ENCODE results near the gene TEX9. TPM values are rescaled to one million over a fixed set of nuclear protein-coding genes. Genes with fewer than 3 reads are reported as not detected.
"Not testable (repeated sequence)": the region's sequence is repeated elsewhere in the genome, so short reads cannot be mapped to it uniquely, and the experiment has no call there.

The TEX9 gene
- total and polyA plus RNA-seq, 5 donors from 2014 or later, result 0.53 to 1.2 (median 0.90) TPM; not detected in 1

DNA sequence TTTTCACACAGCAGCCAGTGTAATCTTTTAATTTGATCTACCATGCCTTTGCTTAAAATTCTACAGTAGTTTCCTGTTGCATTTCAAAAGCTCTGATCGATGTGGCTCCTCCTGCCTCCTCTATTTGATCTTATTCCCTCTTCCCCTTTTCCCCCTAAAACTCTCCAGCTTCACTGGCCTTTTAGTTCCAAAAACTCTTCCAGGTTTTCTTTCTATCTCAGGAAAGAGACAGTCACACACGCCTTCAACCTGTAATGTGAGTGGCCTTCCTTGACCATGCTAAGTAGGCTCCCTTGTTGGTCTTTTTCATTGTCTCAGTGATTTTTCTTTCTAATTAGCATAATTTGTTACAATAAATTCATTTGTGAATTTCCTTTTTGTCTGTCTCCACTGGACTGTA, 985 bp downstream of the TEX9 start:
- Histone ChIP-seq H3K4me3 (ENCODE audit: low read depth, low read length) (peak overlapping the region; percentile 79), H3K36me3 (ENCODE audit: control insufficient read depth, insufficient read depth, low read length) (no peaks in the 10 kb centered on the region), H3K27me3 (ENCODE audit: control insufficient read depth, insufficient read depth, low read length) (peaks cover 30% of the 10 kb centered on the region), H3K9me3 (ENCODE audit: control insufficient read depth in 2 of 2, low read length in 2 of 2) (no peaks in the 10 kb centered on the region), H3K27ac (ENCODE audit: insufficient read depth, low read length, poor library complexity, severe bottlenecking) (no peak overlapping the region), H3K4me1 (ENCODE audit: control insufficient read depth, insufficient read depth, low read length, poor library complexity, severe bottlenecking) (peaks cover 19% of the 10 kb centered on the region)
- Mint-ChIP-seq H3K36me3 (peaks cover 4% of the 10 kb centered on the region), H3K9me3 (peaks cover 0 to 10% (median 2%) of the 10 kb centered on the region in 7 donors), H3K4me3 (peak overlapping the region; percentile 66 to 95 (median 88)), H3K27me3 (peaks cover 69% of the 10 kb centered on the region), H3K4me1 (peaks cover 7 to 18% (median 13%) of the 10 kb centered on the region in 4 donors), H3K27ac (no peak overlapping the region)
- ATAC-seq (ENCODE audit: low read depth in 2 of 2) (no peak), DNase-seq (no peak)

DNA sequence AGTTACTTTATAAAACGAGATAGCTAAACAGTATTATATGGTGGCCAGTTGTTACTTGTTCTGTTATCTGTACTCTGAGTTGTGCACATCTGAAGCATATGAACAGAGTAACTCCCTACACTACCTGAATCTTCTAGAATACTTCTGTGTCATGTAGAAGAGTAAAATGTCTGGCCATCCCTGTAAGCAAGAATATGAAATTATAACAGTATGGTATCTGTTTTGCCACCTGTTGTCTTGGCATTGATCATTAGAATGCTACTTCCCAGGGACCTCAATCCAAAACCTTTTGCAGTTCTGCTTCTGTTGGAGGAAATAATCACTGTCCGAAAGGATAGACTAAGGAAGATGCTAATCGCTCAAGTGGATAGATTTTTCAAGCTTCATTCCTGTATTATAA, 1.9 kb downstream of the TEX9 start:
- peaks cover 7 to 18% (median 13%) of the 10 kb centered on the region in 4 donors for H3K4me1 Mint-ChIP-seq
- ATAC-seq (ENCODE audit: low read depth in 2 of 2), result no peak
- H3K27ac Mint-ChIP-seq, result no peak overlapping the region
- no peak for DNase-seq
- peaks cover 4% of the 10 kb centered on the region for H3K36me3 Mint-ChIP-seq
- peaks cover 68% of the 10 kb centered on the region for H3K27me3 Mint-ChIP-seq
- peaks cover 27% of the 10 kb centered on the region for H3K27me3 ChIP-seq (ENCODE audit: control insufficient read depth, insufficient read depth, low read length)
- H3K9me3 Mint-ChIP-seq, result peaks cover 0 to 6% (median 2%) of the 10 kb centered on the region in 7 donors
- H3K9me3 ChIP-seq (ENCODE audit: control insufficient read depth in 2 of 2, low read length in 2 of 2), result no peaks in the 10 kb centered on the region
- H3K4me3 ChIP-seq (ENCODE audit: low read depth, low read length), result no peak overlapping the region
- no peak overlapping the region for H3K27ac ChIP-seq (ENCODE audit: insufficient read depth, low read length, poor library complexity, severe bottlenecking)
- H3K36me3 ChIP-seq (ENCODE audit: control insufficient read depth, insufficient read depth, low read length), result no peaks in the 10 kb centered on the region
- peak overlapping the region in 1 of 4 donors; percentile 17 for H3K4me3 Mint-ChIP-seq
- peaks cover 19% of the 10 kb centered on the region for H3K4me1 ChIP-seq (ENCODE audit: control insufficient read depth, insufficient read depth, low read length, poor library complexity, severe bottlenecking)

DNA sequence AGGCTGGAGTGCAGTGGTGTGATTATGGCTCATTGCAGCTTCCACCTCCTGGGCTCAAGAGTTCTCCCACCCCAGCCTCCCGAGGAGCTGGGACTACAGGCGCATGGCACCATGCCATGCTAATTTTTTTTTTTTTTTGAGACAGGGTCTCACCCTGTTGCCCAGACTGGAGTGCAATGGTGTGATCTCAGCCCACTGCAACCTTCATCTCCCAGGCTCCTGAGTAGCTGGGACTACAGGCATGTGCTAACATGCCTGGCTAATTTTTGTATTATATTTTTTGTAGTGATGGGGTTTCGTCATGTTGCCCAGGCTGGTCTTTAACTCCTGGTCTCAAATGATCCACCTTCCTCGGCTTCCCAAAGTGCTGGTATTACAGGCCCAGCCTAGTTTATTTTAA, 4.0 kb downstream of the TEX9 start:
- Histone ChIP-seq H3K4me3 (ENCODE audit: low read depth, low read length) (no peak overlapping the region), H3K36me3 (ENCODE audit: control insufficient read depth, insufficient read depth, low read length) (no peaks in the 10 kb centered on the region), H3K9me3 (ENCODE audit: control insufficient read depth in 2 of 2, low read length in 2 of 2) (no peaks in the 10 kb centered on the region), H3K27me3 (ENCODE audit: control insufficient read depth, insufficient read depth, low read length) (peaks cover 30% of the 10 kb centered on the region), H3K4me1 (ENCODE audit: control insufficient read depth, insufficient read depth, low read length, poor library complexity, severe bottlenecking) (peaks cover 19% of the 10 kb centered on the region), H3K27ac (ENCODE audit: insufficient read depth, low read length, poor library complexity, severe bottlenecking) (no peak overlapping the region)
- no peak for DNase-seq
- Mint-ChIP-seq H3K4me3 (no peak overlapping the region), H3K36me3 (peaks cover 4% of the 10 kb centered on the region), H3K4me1 (peaks cover 7 to 18% (median 13%) of the 10 kb centered on the region in 4 donors), H3K27me3 (peaks cover 62% of the 10 kb centered on the region), H3K9me3 (peaks cover 0 to 4% (median 0%) of the 10 kb centered on the region in 7 donors), H3K27ac (no peak overlapping the region)
- no peak for ATAC-seq (ENCODE audit: low read depth in 2 of 2)

DNA sequence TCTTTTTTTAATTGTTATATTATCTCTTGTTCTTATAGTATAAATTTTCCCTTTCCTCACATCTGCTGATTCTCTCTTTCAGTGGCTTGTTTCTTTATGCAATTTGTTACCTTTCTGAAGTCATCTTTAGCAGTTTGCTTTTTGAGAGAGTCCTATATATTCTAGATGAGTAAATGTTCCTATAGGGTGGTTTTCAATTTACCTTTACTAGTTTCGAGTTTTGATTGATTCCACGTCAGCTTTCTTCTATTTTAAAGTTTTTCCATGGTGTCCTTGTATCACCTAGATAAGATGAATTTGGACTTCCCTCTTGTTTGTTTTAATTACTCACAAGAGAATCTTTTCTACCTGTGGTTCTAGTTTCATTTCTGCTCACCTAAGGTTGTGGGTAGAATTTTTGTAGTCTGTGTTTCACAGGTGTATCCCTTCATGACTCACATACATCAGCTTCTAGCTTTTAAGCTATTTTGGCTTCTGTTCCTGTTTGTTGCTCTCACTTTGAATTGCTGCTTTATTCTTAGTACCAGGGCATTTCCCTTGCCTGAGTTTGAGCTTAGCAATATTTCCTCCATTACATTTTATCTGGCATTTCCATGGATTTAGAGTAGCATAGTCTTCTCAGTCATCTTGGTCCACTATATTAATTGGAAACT, 6.4 kb downstream of the TEX9 start:
- peak in 1 of 3 donors; percentile 1 for DNase-seq
- peaks cover 0 to under 1% (median 0%) of the 10 kb centered on the region in 4 donors for H3K4me1 Mint-ChIP-seq
- no peak for ATAC-seq (ENCODE audit: low read depth in 2 of 2)

DNA sequence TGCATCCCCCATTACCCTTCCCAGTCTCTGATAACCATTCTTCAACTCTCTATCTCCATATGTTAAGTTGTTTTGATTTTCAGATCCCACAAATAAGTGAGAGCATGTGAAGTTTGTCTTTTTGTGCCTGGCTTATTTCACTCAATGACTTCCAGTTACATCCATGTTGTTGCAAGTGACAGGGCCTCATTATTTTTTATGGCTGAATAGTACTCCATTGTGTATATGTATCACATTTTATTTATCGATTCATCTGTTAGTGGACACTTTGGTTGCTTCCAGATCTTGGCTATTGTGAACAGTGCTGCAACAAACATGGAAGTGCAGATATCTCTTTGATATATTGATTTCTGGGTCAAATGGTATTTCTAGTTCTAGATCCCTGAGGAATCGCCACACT, 9.5 kb downstream of the TEX9 start:
- ATAC-seq (ENCODE audit: low read depth in 2 of 2); H3K4me1 Mint-ChIP-seq; H3K27ac ChIP-seq (ENCODE audit: insufficient read depth, low read length, poor library complexity, severe bottlenecking); H3K9me3 ChIP-seq (ENCODE audit: control insufficient read depth in 2 of 2, low read length in 2 of 2); H3K4me3 Mint-ChIP-seq; H3K36me3 Mint-ChIP-seq; H3K4me1 ChIP-seq (ENCODE audit: control insufficient read depth, insufficient read depth, low read length, poor library complexity, severe bottlenecking); DNase-seq; H3K36me3 ChIP-seq (ENCODE audit: control insufficient read depth, insufficient read depth, low read length); H3K27me3 ChIP-seq (ENCODE audit: control insufficient read depth, insufficient read depth, low read length); H3K27ac Mint-ChIP-seq; H3K4me3 ChIP-seq (ENCODE audit: low read depth, low read length): not testable (repeated sequence)
- Mint-ChIP-seq H3K9me3 (peaks cover 3 to 24% (median 7%) of the 10 kb centered on the region in 7 donors), H3K27me3 (peaks cover 27% of the 10 kb centered on the region)

More for the DNA sequence above, 6.4 kb downstream of the TEX9 start:
- H3K27ac ChIP-seq (ENCODE audit: insufficient read depth, low read length, poor library complexity, severe bottlenecking), result no peak overlapping the region
- H3K4me3 Mint-ChIP-seq, result no peak overlapping the region
- no peaks in the 10 kb centered on the region for H3K9me3 ChIP-seq (ENCODE audit: control insufficient read depth in 2 of 2, low read length in 2 of 2)
- peaks cover 0 to 3% (median 0%) of the 10 kb centered on the region in 7 donors for H3K9me3 Mint-ChIP-seq
- H3K36me3 ChIP-seq (ENCODE audit: control insufficient read depth, insufficient read depth, low read length), result no peaks in the 10 kb centered on the region
- H3K27ac Mint-ChIP-seq, result peak overlapping the region in 1 of 3 donors; percentile 30
- H3K36me3 Mint-ChIP-seq, result no peaks in the 10 kb centered on the region
- H3K4me3 ChIP-seq (ENCODE audit: low read depth, low read length), result no peak overlapping the region
- H3K27me3 Mint-ChIP-seq, result peaks cover 45% of the 10 kb centered on the region
- H3K27me3 ChIP-seq (ENCODE audit: control insufficient read depth, insufficient read depth, low read length), result peaks cover 15% of the 10 kb centered on the region
- H3K4me1 ChIP-seq (ENCODE audit: control insufficient read depth, insufficient read depth, low read length, poor library complexity, severe bottlenecking), result no peaks in the 10 kb centered on the region

DNA sequence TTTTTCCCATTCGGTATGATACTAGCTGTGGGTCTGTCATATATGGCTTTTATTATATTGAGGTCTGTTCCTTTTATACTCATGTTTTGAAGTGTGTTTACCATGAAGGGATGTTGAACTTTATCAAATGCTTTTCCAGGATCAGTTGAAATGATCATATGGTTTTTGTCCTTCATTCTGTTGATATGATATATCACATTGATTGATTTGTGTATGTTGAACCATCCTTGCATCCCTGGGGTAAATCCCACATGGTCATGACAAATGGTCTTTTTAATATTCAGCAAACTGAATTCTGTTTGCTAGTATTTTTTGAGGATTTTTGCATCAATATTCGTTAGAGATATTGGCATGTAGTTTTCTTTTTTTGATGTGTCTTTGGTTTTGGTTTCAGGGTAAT, 12.6 kb downstream of the TEX9 start:
- not testable (repeated sequence) for H3K27ac ChIP-seq (ENCODE audit: insufficient read depth, low read length, poor library complexity, severe bottlenecking); H3K27me3 ChIP-seq (ENCODE audit: control insufficient read depth, insufficient read depth, low read length); H3K36me3 Mint-ChIP-seq; H3K4me3 Mint-ChIP-seq; DNase-seq; H3K27ac Mint-ChIP-seq; ATAC-seq (ENCODE audit: low read depth in 2 of 2); H3K4me1 Mint-ChIP-seq; H3K9me3 ChIP-seq (ENCODE audit: control insufficient read depth in 2 of 2, low read length in 2 of 2); H3K4me1 ChIP-seq (ENCODE audit: control insufficient read depth, insufficient read depth, low read length, poor library complexity, severe bottlenecking); H3K27me3 Mint-ChIP-seq; H3K4me3 ChIP-seq (ENCODE audit: low read depth, low read length); H3K36me3 ChIP-seq (ENCODE audit: control insufficient read depth, insufficient read depth, low read length)
- H3K9me3 Mint-ChIP-seq, result peaks cover 3 to 37% (median 12%) of the 10 kb centered on the region in 7 donors

DNA sequence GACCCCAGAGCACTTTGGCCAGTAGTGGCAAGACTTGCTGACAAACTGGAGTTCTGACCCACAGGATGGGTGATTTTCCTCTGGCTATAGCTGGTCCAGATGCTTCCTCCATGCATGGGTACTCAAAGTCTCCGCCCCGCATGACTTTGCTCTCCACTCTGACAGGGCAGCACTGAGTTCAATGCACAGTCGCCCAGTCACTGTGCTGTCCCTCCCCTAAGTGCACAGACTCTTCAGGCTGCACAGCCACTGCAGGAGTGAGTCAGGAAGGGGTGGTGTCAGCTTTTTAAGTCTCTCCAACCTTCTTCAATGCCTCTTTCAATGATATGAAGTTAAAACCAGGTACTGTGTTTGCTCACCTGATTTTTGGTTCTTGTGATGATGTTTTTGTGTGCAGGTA, 17.8 kb downstream of the TEX9 start:
- no peaks in the 10 kb centered on the region for H3K4me1 ChIP-seq (ENCODE audit: control insufficient read depth, insufficient read depth, low read length, poor library complexity, severe bottlenecking)
- ATAC-seq (ENCODE audit: low read depth in 2 of 2), result no peak
- peaks cover 0 to 5% of the 10 kb centered on the region in 2 experiments for H3K9me3 ChIP-seq (ENCODE audit: control insufficient read depth in 2 of 2, low read length in 2 of 2)
- Mint-ChIP-seq H3K4me3 (no peak overlapping the region), H3K4me1 (no peaks in the 10 kb centered on the region), H3K27ac (no peak overlapping the region), H3K9me3 (peaks cover 3 to 24% (median 10%) of the 10 kb centered on the region in 7 donors), H3K36me3 (no peaks in the 10 kb centered on the region), H3K27me3 (peaks cover 4% of the 10 kb centered on the region)
- no peaks in the 10 kb centered on the region for H3K36me3 ChIP-seq (ENCODE audit: control insufficient read depth, insufficient read depth, low read length)
- no peak for DNase-seq
- no peak overlapping the region for H3K4me3 ChIP-seq (ENCODE audit: low read depth, low read length)
- H3K27me3 ChIP-seq (ENCODE audit: control insufficient read depth, insufficient read depth, low read length), result no peaks in the 10 kb centered on the region
- H3K27ac ChIP-seq (ENCODE audit: insufficient read depth, low read length, poor library complexity, severe bottlenecking), result no peak overlapping the region

DNA sequence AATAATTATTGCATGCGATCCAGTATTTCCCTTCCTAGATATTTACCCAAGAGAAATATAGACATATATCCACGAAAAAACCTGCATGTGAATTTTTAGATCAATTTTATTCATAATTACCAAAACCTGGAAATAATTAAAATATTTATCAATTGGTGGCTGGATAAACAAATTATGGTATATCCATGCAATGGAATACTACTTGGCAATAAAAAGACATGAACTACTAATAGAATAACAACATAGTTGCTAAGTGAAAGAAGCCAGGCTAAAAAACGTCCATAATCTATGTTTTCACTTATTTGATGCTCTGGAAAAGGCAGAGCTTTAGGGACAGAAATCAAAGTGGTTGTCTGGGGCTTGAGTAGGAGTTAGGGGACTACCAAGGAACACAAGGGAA, 20.7 kb downstream of the TEX9 start:
- DNase-seq, result no peak
- Mint-ChIP-seq H3K27me3 (peaks cover 4% of the 10 kb centered on the region), H3K4me3 (no peak overlapping the region), H3K9me3 (peaks cover 0 to 5% (median 3%) of the 10 kb centered on the region in 7 donors), H3K4me1 (no peaks in the 10 kb centered on the region), H3K36me3 (no peaks in the 10 kb centered on the region), H3K27ac (no peak overlapping the region)
- Histone ChIP-seq H3K4me3 (ENCODE audit: low read depth, low read length) (no peak overlapping the region), H3K27me3 (ENCODE audit: control insufficient read depth, insufficient read depth, low read length) (no peaks in the 10 kb centered on the region), H3K27ac (ENCODE audit: insufficient read depth, low read length, poor library complexity, severe bottlenecking) (no peak overlapping the region), H3K9me3 (ENCODE audit: control insufficient read depth in 2 of 2, low read length in 2 of 2) (no peaks in the 10 kb centered on the region), H3K36me3 (ENCODE audit: control insufficient read depth, insufficient read depth, low read length) (no peaks in the 10 kb centered on the region), H3K4me1 (ENCODE audit: control insufficient read depth, insufficient read depth, low read length, poor library complexity, severe bottlenecking) (no peaks in the 10 kb centered on the region)
- ATAC-seq (ENCODE audit: low read depth in 2 of 2), result no peak

Measured in CD4-positive, CD25-positive, alpha-beta regulatory T cell (primary cell).